Liver (tissue), 9 donors: Measurements from ENCODE around the gene AVL9. TPM values are rescaled to one million over a fixed set of nuclear protein-coding genes. Genes with fewer than 3 reads are reported as not detected.

Source experiments
- DNase-seq: peaks from one replicate; pipeline ENCODE4 v3.0.0-alpha.2; 2017; ENCODE audit warnings: low spot score
- H3K27ac ChIP-seq, 2 donors: one replicate each; pipeline ENCODE4 v1.7.0; 2013; ENCODE audit warnings: inconsistent platforms in 2 of 2, low read length in 2 of 2, control low read depth in 1 of 2, low read depth in 1 of 2, mild to moderate bottlenecking in 1 of 2
- H3K27me3 ChIP-seq, 4 donors: one replicate each; pipeline versions ENCODE4 v1.6.1 to v1.7.0; 2013; ENCODE audit warnings: low read length in 3 of 4, inconsistent platforms in 1 of 4, mild to moderate bottlenecking in 1 of 4, moderate library complexity in 1 of 4; ENCODE audit not compliant: control insufficient read depth in 4 of 4, insufficient read depth in 4 of 4
- H3K36me3 ChIP-seq, 4 donors: one replicate each; pipeline versions ENCODE4 v1.6.1 to v1.7.0; 2013; ENCODE audit warnings: low read length in 3 of 4, mild to moderate bottlenecking in 3 of 4, low read depth in 1 of 4, moderate library complexity in 1 of 4; ENCODE audit not compliant: control insufficient read depth in 4 of 4, insufficient read depth in 3 of 4
- H3K4me1 ChIP-seq, 4 donors: one replicate each; pipeline versions ENCODE4 v1.6.1 to v1.7.0; 2013; ENCODE audit warnings: low read length in 3 of 4, mild to moderate bottlenecking in 3 of 4, moderate library complexity in 1 of 4; ENCODE audit not compliant: control insufficient read depth in 4 of 4, insufficient read depth in 4 of 4
- H3K4me3 ChIP-seq, 3 donors: one replicate each; pipeline versions ENCODE4 v1.6.1 to v1.7.0; 2013; ENCODE audit warnings: low read length in 3 of 3, control low read depth in 1 of 3, low read depth in 1 of 3, mild to moderate bottlenecking in 1 of 3
- H3K9ac ChIP-seq, 2 donors: one replicate each; pipeline ENCODE4 v1.7.0; 2013; ENCODE audit warnings: low read length in 2 of 2, mild to moderate bottlenecking in 2 of 2, moderate library complexity in 2 of 2, control low read depth in 1 of 2, low read depth in 1 of 2
- H3K9me3 ChIP-seq, 4 donors: one replicate each; pipeline versions ENCODE4 v1.6.1 to v1.7.0; 2013; ENCODE audit warnings: low read length in 3 of 4; ENCODE audit not compliant: control insufficient read depth in 4 of 4
- EGR1 ChIP-seq, 2 donors: IDR thresholded peaks; 2 replicates each; pipeline ENCODE4 v1.6.1; 2016 to 2018; ENCODE audit warnings: antibody characterized with exemption in 2 of 2, low read depth in 2 of 2
- FOXA1 ChIP-seq: IDR thresholded peaks from 2 replicates; pipeline ENCODE4 v1.6.1; 2016; ENCODE audit warnings: antibody characterized with exemption
- FOXA2 ChIP-seq: IDR thresholded peaks from 2 replicates; pipeline ENCODE4 v1.6.1; 2016; ENCODE audit warnings: antibody characterized with exemption
- GABPA ChIP-seq, 2 donors: IDR thresholded peaks in 1 of 2; conservative IDR thresholded peaks in 1 of 2; 2 replicates each; pipeline ENCODE4 v1.6.1; 2016; ENCODE audit warnings: antibody characterized with exemption in 2 of 2, mild to moderate bottlenecking in 1 of 2, moderate library complexity in 1 of 2
- HNF4A ChIP-seq, 2 donors: conservative IDR thresholded peaks; 2 replicates each; pipeline ENCODE4 v1.6.1; 2016; ENCODE audit warnings: antibody characterized with exemption in 2 of 2, mild to moderate bottlenecking in 2 of 2
- JUND ChIP-seq, 2 donors: IDR thresholded peaks; 2 replicates each; pipeline ENCODE4 v1.6.1; 2016; ENCODE audit warnings: antibody characterized with exemption in 2 of 2
- NR2F2 ChIP-seq: IDR thresholded peaks from 2 replicates; pipeline ENCODE4 v1.6.1; 2016; ENCODE audit warnings: antibody characterized with exemption
- RAD21 ChIP-seq, 2 donors: IDR thresholded peaks; 2 replicates each; pipeline ENCODE4 v1.6.1; 2016; ENCODE audit warnings: antibody characterized with exemption in 2 of 2, mild to moderate bottlenecking in 2 of 2
- SP1 ChIP-seq: IDR thresholded peaks from 2 replicates; pipeline ENCODE4 v1.6.1; 2018; ENCODE audit warnings: antibody characterized with exemption, mild to moderate bottlenecking
- TAF1 ChIP-seq: conservative IDR thresholded peaks from 2 replicates; pipeline ENCODE4 v1.6.1; 2016; ENCODE audit warnings: antibody characterized with exemption, mild to moderate bottlenecking
- YY1 ChIP-seq: IDR thresholded peaks from 2 replicates; pipeline ENCODE4 v1.6.1; 2016; ENCODE audit warnings: antibody characterized with exemption, mild to moderate bottlenecking
- WGBS: extraction: QIAGEN DNeasy Blood & Tissue Kit; methylation state at CpG from one replicate; pipeline ENCODE4 v1.1.7; 2013; 5-methylcytosine and 5-hydroxymethylcytosine counted together
- polyA plus RNA-seq, 2 donors: library from polyadenylated mRNA; stranded (reverse) in 1 of 2; unstranded in 1 of 2; fragments of 200-250 nt in 1 of 2; fragments of >200 nt in 1 of 2; fragmentation: Nextera tagmentation in 1 of 2; extraction: Ambion mirVana in 1 of 2; gene quantifications; one replicate each; pipeline versions ENCODE4 v1.2.1 to v1.2.3, GENCODE V29; 2013 to 2015
- total RNA-seq, 2 donors: library from RNA; depleted of rRNA; stranded (reverse); fragments of >200 nt; gene quantifications; one replicate each; pipeline ENCODE4 v1.2.3, GENCODE V29; 2014
- TF ChIP-seq, protein P1 (sequence below): IDR thresholded peaks from 2 replicates; pipeline ENCODE4 v1.6.1; 2016; ENCODE audit warnings: antibody characterized with exemption
- TF ChIP-seq, protein P2 (sequence below): IDR thresholded peaks from 2 replicates; pipeline ENCODE4 v1.6.1; 2016; ENCODE audit warnings: antibody characterized with exemption
- TF ChIP-seq, protein P3 (sequence below): fragments of 150-350 bp; IDR thresholded peaks from 2 replicates; pipeline ENCODE4 v1.5.1; 2017; ENCODE audit warnings: improper control_type of control experiment, low read depth, low read length; ENCODE audit not compliant: missing input control
- TF ChIP-seq, protein P4 (sequence below): IDR thresholded peaks from 2 replicates; pipeline ENCODE4 v1.6.1; 2016; ENCODE audit warnings: antibody characterized with exemption, mild to moderate bottlenecking
- TF ChIP-seq, protein P5 (sequence below): IDR thresholded peaks from 2 replicates; pipeline ENCODE4 v1.6.1; 2016; ENCODE audit warnings: antibody characterized with exemption
- donor health status: healthy.
- donor health status: healthy.
- donor health status: healthy.
- donor health status: healthy.
- donor health status: healthy.

The AVL9 gene
- total and polyA plus RNA-seq, 4 donors = 5.5 to 18.5 (median 11.6) TPM

DNA sequence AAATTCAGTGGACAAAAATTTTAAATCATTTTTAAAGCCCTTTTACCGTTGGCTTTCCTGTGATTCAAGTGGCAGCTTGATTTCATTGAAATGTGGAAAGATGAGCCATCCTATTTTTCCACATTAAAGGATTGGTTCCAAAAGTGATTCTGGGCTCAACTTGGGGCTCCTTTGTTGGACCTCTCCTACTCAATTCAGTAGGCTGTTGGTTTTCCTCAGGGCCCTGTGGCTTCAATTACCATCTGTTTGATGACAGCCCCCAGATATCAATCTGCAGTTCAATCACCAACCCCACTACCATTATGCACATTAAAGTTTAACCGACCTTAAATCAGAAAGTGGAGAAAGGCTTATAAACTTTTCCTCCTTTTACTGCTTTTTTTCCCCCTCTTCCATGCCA lies 47.3 kb downstream of the AVL9 start:
- Histone ChIP-seq H3K36me3 (peaks cover 0 to 11% (median 6%) of the 10 kb centered on the region in 4 donors), H3K4me1 (peaks cover 0 to 3% (median 0%) of the 10 kb centered on the region in 4 donors), H3K9me3 (no peaks in the 10 kb centered on the region), H3K27ac (no peak overlapping the region), H3K4me3 (no peak overlapping the region), H3K27me3 (no peaks in the 10 kb centered on the region), H3K9ac (no peak overlapping the region)
- DNase-seq = no peak
- TF ChIP-seq, protein P1, sequence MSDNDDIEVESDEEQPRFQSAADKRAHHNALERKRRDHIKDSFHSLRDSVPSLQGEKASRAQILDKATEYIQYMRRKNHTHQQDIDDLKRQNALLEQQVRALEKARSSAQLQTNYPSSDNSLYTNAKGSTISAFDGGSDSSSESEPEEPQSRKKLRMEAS = no peak
- TF ChIP-seq YY1 (no peak), HNF4A (conservative IDR thresholded peaks at IDR 0.05) (no peak), JUND (IDR thresholded peaks at IDR 0.05) (no peak), EGR1 (IDR thresholded peaks at IDR 0.05; ENCODE audit: low read depth in 2 of 2) (no peak), RAD21 (IDR thresholded peaks at IDR 0.05) (no peak), GABPA (IDR thresholded peaks at IDR 0.05 in 1 of 2, conservative IDR thresholded peaks at IDR 0.05 in 1 of 2) (no peak)
- TF ChIP-seq, protein P2, sequence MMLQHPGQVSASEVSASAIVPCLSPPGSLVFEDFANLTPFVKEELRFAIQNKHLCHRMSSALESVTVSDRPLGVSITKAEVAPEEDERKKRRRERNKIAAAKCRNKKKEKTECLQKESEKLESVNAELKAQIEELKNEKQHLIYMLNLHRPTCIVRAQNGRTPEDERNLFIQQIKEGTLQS = no peak
- 90% methylated on average over 2 of the region's 2 CpGs for WGBS

DNA sequence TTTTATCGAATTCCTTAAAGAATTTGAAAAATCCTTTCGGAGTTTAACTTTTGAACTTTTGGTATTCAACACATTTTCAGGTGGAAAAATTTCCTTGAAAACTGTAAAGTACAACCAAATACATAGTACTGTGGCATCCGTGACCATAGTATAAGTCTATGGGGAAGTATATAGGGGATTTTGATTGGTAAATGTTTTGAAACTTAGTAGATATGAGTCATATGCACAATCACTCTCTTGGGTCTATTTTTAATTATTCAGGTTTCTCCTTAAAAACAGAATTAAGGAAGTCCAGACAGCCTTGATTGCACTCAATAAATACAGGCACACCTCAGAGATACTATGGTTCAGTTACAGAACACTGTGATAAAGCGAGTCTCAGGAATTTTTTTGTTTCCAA lies 64.2 kb downstream of the AVL9 start:
- 97% methylated on average over 4 of the region's 4 CpGs for WGBS
- peaks cover 2 to 50% (median 21%) of the 10 kb centered on the region in 4 donors for H3K36me3 ChIP-seq
- no peak for TF ChIP-seq TAF1
- TF ChIP-seq JUND (IDR thresholded peaks at IDR 0.05) = no peak
- TF ChIP-seq, protein P2 = no peak
- no peak for TF ChIP-seq GABPA (IDR thresholded peaks at IDR 0.05 in 1 of 2, conservative IDR thresholded peaks at IDR 0.05 in 1 of 2)
- TF ChIP-seq, protein P3, sequence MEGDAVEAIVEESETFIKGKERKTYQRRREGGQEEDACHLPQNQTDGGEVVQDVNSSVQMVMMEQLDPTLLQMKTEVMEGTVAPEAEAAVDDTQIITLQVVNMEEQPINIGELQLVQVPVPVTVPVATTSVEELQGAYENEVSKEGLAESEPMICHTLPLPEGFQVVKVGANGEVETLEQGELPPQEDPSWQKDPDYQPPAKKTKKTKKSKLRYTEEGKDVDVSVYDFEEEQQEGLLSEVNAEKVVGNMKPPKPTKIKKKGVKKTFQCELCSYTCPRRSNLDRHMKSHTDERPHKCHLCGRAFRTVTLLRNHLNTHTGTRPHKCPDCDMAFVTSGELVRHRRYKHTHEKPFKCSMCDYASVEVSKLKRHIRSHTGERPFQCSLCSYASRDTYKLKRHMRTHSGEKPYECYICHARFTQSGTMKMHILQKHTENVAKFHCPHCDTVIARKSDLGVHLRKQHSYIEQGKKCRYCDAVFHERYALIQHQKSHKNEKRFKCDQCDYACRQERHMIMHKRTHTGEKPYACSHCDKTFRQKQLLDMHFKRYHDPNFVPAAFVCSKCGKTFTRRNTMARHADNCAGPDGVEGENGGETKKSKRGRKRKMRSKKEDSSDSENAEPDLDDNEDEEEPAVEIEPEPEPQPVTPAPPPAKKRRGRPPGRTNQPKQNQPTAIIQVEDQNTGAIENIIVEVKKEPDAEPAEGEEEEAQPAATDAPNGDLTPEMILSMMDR = no peak
- TF ChIP-seq, protein P1 = no peak
- no peak for TF ChIP-seq FOXA1
- TF ChIP-seq EGR1 (IDR thresholded peaks at IDR 0.05; ENCODE audit: low read depth in 2 of 2) = no peak
- TF ChIP-seq, protein P4, sequence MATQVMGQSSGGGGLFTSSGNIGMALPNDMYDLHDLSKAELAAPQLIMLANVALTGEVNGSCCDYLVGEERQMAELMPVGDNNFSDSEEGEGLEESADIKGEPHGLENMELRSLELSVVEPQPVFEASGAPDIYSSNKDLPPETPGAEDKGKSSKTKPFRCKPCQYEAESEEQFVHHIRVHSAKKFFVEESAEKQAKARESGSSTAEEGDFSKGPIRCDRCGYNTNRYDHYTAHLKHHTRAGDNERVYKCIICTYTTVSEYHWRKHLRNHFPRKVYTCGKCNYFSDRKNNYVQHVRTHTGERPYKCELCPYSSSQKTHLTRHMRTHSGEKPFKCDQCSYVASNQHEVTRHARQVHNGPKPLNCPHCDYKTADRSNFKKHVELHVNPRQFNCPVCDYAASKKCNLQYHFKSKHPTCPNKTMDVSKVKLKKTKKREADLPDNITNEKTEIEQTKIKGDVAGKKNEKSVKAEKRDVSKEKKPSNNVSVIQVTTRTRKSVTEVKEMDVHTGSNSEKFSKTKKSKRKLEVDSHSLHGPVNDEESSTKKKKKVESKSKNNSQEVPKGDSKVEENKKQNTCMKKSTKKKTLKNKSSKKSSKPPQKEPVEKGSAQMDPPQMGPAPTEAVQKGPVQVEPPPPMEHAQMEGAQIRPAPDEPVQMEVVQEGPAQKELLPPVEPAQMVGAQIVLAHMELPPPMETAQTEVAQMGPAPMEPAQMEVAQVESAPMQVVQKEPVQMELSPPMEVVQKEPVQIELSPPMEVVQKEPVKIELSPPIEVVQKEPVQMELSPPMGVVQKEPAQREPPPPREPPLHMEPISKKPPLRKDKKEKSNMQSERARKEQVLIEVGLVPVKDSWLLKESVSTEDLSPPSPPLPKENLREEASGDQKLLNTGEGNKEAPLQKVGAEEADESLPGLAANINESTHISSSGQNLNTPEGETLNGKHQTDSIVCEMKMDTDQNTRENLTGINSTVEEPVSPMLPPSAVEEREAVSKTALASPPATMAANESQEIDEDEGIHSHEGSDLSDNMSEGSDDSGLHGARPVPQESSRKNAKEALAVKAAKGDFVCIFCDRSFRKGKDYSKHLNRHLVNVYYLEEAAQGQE = no peak
- no peak for TF ChIP-seq NR2F2
- no peak for TF ChIP-seq SP1
- TF ChIP-seq, protein P5, sequence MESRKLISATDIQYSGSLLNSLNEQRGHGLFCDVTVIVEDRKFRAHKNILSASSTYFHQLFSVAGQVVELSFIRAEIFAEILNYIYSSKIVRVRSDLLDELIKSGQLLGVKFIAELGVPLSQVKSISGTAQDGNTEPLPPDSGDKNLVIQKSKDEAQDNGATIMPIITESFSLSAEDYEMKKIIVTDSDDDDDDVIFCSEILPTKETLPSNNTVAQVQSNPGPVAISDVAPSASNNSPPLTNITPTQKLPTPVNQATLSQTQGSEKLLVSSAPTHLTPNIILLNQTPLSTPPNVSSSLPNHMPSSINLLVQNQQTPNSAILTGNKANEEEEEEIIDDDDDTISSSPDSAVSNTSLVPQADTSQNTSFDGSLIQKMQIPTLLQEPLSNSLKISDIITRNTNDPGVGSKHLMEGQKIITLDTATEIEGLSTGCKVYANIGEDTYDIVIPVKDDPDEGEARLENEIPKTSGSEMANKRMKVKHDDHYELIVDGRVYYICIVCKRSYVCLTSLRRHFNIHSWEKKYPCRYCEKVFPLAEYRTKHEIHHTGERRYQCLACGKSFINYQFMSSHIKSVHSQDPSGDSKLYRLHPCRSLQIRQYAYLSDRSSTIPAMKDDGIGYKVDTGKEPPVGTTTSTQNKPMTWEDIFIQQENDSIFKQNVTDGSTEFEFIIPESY = no peak
- no peak for TF ChIP-seq FOXA2

More for the DNA sequence above, 64.2 kb downstream of the AVL9 start:
- Histone ChIP-seq H3K9me3 (no peaks in the 10 kb centered on the region), H3K4me1 (peaks cover 0 to 2% (median 0%) of the 10 kb centered on the region in 4 donors), H3K4me3 (no peak overlapping the region), H3K9ac (no peak overlapping the region), H3K27me3 (no peaks in the 10 kb centered on the region), H3K27ac (no peak overlapping the region)
- no peak for DNase-seq
